ENCODE data around the gene UBAP2.

Gene UBAP2

GRCh38 chr9:33907347-33907746 lies 141.3 kb downstream of the UBAP2 start:
- Histone ChIP-seq H3K4me1 (ENCODE audit: insufficient read depth, low read length) (no peaks in the 10 kb centered on the region), H3K9ac (ENCODE audit: low read depth, low read length) (no peak overlapping the region), H3K9me3 (ENCODE audit: control insufficient read depth, insufficient read depth, low read length) (no peaks in the 10 kb centered on the region), H3K36me3 (ENCODE audit: insufficient read depth, low read length) (no peaks in the 10 kb centered on the region; the same call in 1 of the 2 replicates)

- H3K9ac ChIP-seq (ENCODE audit: low read depth, low read length): no peak overlapping the region
- no peaks in the 10 kb centered on the region for H3K9me3 ChIP-seq (ENCODE audit: control insufficient read depth, insufficient read depth, low read length)
- H3K36me3 ChIP-seq (ENCODE audit: insufficient read depth, low read length): no peaks in the 10 kb centered on the region; the same call in 1 of the 2 replicates
- no peaks in the 10 kb centered on the region for H3K4me1 ChIP-seq (ENCODE audit: insufficient read depth, low read length)
Observed at GRCh38 chr9:33906769-33907168, 141.9 kb downstream of the UBAP2 start.

- Histone ChIP-seq H3K4me1 (ENCODE audit: insufficient read depth, low read length) (no peaks in the 10 kb centered on the region), H3K9ac (ENCODE audit: low read depth, low read length) (no peak overlapping the region), H3K36me3 (ENCODE audit: insufficient read depth, low read length) (no peaks in the 10 kb centered on the region; the same call in 1 of the 2 replicates), H3K9me3 (ENCODE audit: control insufficient read depth, insufficient read depth, low read length) (no peaks in the 10 kb centered on the region)
Observed at GRCh38 chr9:33905137-33905536, 143.6 kb downstream of the UBAP2 start.

GRCh38 chr9:33903157-33903780 lies 145.4 kb downstream of the UBAP2 start:
- Histone ChIP-seq H3K9me3 (ENCODE audit: control insufficient read depth, insufficient read depth, low read length) (no peaks in the 10 kb centered on the region), H3K4me1 (ENCODE audit: insufficient read depth, low read length) (no peaks in the 10 kb centered on the region), H3K36me3 (ENCODE audit: insufficient read depth, low read length) (no peaks in the 10 kb centered on the region; the same call in 1 of the 2 replicates), H3K9ac (ENCODE audit: low read depth, low read length) (no peak overlapping the region)

- Histone ChIP-seq H3K9ac (ENCODE audit: low read depth, low read length) (no peak overlapping the region), H3K9me3 (ENCODE audit: control insufficient read depth, insufficient read depth, low read length) (no peaks in the 10 kb centered on the region), H3K4me1 (ENCODE audit: insufficient read depth, low read length) (no peaks in the 10 kb centered on the region), H3K36me3 (ENCODE audit: insufficient read depth, low read length) (no peaks in the 10 kb centered on the region)
Observed at GRCh38 chr9:33894316-33894715, 154.4 kb downstream of the UBAP2 start.

GRCh38 chr9:33893861-33894260 lies 154.8 kb downstream of the UBAP2 start:
- Histone ChIP-seq H3K36me3 (ENCODE audit: insufficient read depth, low read length) (no peaks in the 10 kb centered on the region), H3K4me1 (ENCODE audit: insufficient read depth, low read length) (no peaks in the 10 kb centered on the region), H3K9ac (ENCODE audit: low read depth, low read length) (no peak overlapping the region), H3K9me3 (ENCODE audit: control insufficient read depth, insufficient read depth, low read length) (no peaks in the 10 kb centered on the region)

GRCh38 chr9:33885948-33886347 lies 162.7 kb downstream of the UBAP2 start:
- peaks cover 13% of the 10 kb centered on the region for H3K4me1 ChIP-seq (ENCODE audit: insufficient read depth, low read length)
- no peaks in the 10 kb centered on the region; the same call in 1 of the 2 replicates for H3K36me3 ChIP-seq (ENCODE audit: insufficient read depth, low read length)
- no peak overlapping the region for H3K9ac ChIP-seq (ENCODE audit: low read depth, low read length)

GRCh38 chr9:33884856-33885701 lies 163.6 kb downstream of the UBAP2 start:
- Histone ChIP-seq H3K36me3 (ENCODE audit: insufficient read depth, low read length) (no peaks in the 10 kb centered on the region; the same call in 1 of the 2 replicates), H3K9me3 (ENCODE audit: control insufficient read depth, insufficient read depth, low read length) (no peaks in the 10 kb centered on the region), H3K4me1 (ENCODE audit: insufficient read depth, low read length) (peaks cover 19% of the 10 kb centered on the region), H3K9ac (ENCODE audit: low read depth, low read length) (no peak overlapping the region)

More at GRCh38 chr9:33885948-33886347, 162.7 kb downstream of the UBAP2 start:
- no peaks in the 10 kb centered on the region for H3K9me3 ChIP-seq (ENCODE audit: control insufficient read depth, insufficient read depth, low read length)

GRCh38 chr9:33881635-33882034 lies 167.1 kb downstream of the UBAP2 start:
- Histone ChIP-seq H3K9me3 (ENCODE audit: control insufficient read depth, insufficient read depth, low read length) (no peaks in the 10 kb centered on the region), H3K4me1 (ENCODE audit: insufficient read depth, low read length) (peaks cover 19% of the 10 kb centered on the region), H3K9ac (ENCODE audit: low read depth, low read length) (no peak overlapping the region), H3K36me3 (ENCODE audit: insufficient read depth, low read length) (no peaks in the 10 kb centered on the region)

- Histone ChIP-seq H3K9me3 (ENCODE audit: control insufficient read depth, insufficient read depth, low read length) (no peaks in the 10 kb centered on the region), H3K36me3 (ENCODE audit: insufficient read depth, low read length) (no peaks in the 10 kb centered on the region), H3K4me1 (ENCODE audit: insufficient read depth, low read length) (peaks cover 19% of the 10 kb centered on the region), H3K9ac (ENCODE audit: low read depth, low read length) (no peak overlapping the region)
Observed at GRCh38 chr9:33880211-33881089, 168.2 kb downstream of the UBAP2 start.

GRCh38 chr9:33878691-33879366 lies 169.9 kb downstream of the UBAP2 start:
- H3K9me3 ChIP-seq (ENCODE audit: control insufficient read depth, insufficient read depth, low read length): no peaks in the 10 kb centered on the region
- H3K36me3 ChIP-seq (ENCODE audit: insufficient read depth, low read length): no peaks in the 10 kb centered on the region
- H3K9ac ChIP-seq (ENCODE audit: low read depth, low read length): no peak overlapping the region
- H3K4me1 ChIP-seq (ENCODE audit: insufficient read depth, low read length): peaks cover 8% of the 10 kb centered on the region

- Histone ChIP-seq H3K36me3 (ENCODE audit: insufficient read depth, low read length) (no peaks in the 10 kb centered on the region), H3K9me3 (ENCODE audit: control insufficient read depth, insufficient read depth, low read length) (no peaks in the 10 kb centered on the region), H3K4me1 (ENCODE audit: insufficient read depth, low read length) (peaks cover 6% of the 10 kb centered on the region; the same call in 1 of the 2 replicates), H3K9ac (ENCODE audit: low read depth, low read length) (no peak overlapping the region)
Observed at GRCh38 chr9:33877727-33878489, 170.8 kb downstream of the UBAP2 start.

Measured in ES-I3 (cell line).